Psoas muscle (tissue), 8 donors: ENCODE results near the gene HMCN2. TPM values are rescaled to one million over a fixed set of nuclear protein-coding genes. Genes with fewer than 3 reads are reported as not detected.

Experiments used
- ATAC-seq, 4 donors: fragments of 200-7000 bp; cut with Tn5 transposase; one replicate each; pipeline ENCODE4 v1.9.1; 2020; ENCODE audit warnings: moderate library complexity in 3 of 4, mild to moderate bottlenecking in 2 of 4
- DNase-seq, 2 donors: peaks; one replicate each; pipeline ENCODE4 v3.0.0-alpha.2; 2020
- H3K27ac ChIP-seq: fragments of 200-600 bp; one replicate; pipeline ENCODE4 v1.8.0; 2022
- H3K27me3 ChIP-seq, 3 donors: fragments of 200-600 bp in 1 of 3; one replicate each; pipeline versions ENCODE4 v1.6.1 to v1.8.0; 2013 to 2022; ENCODE audit warnings: low read length in 2 of 3, mild to moderate bottlenecking in 2 of 3, moderate library complexity in 1 of 3; ENCODE audit not compliant: insufficient read depth in 3 of 3
- H3K36me3 ChIP-seq, 2 donors: fragments of 200-600 bp in 1 of 2; one replicate each; pipeline versions ENCODE4 v1.6.1 to v1.8.0; 2013 to 2022; ENCODE audit warnings: low read depth in 1 of 2, mild to moderate bottlenecking in 1 of 2, moderate library complexity in 1 of 2; ENCODE audit not compliant: insufficient read depth in 1 of 2
- H3K4me1 ChIP-seq: fragments of 200-600 bp; one replicate; pipeline ENCODE4 v1.8.0; 2022
- H3K4me3 ChIP-seq: fragments of 200-600 bp; one replicate; pipeline ENCODE4 v1.8.0; 2022; ENCODE audit warnings: mild to moderate bottlenecking
- H3K9me3 ChIP-seq: fragments of 200-600 bp; one replicate; pipeline ENCODE4 v1.8.0; 2022
- WGBS, 3 donors: extraction: QIAGEN DNeasy Blood & Tissue Kit; methylation state at CpG; one replicate each; pipeline versions ENCODE4 v1.1.6 to v1.1.7; 2013; 5-methylcytosine and 5-hydroxymethylcytosine counted together
- intact Hi-C, 2 donors: fragments of 100-400 bp; cut with DNase I; formaldehyde crosslinking; loops; one replicate each; pipeline versions ENCODE4 v1.11.0 to v1.14.2; 2022
- polyA plus RNA-seq, 3 donors: library from polyadenylated mRNA; stranded (reverse); fragments of 200-250 nt; gene quantifications; one replicate each; pipeline ENCODE4 v1.2.3, GENCODE V29; 2013
- total RNA-seq, 4 donors: library from RNA; stranded (reverse); fragmentation: NEBNext Ultra II Directional in 2 of 4; extraction: Animal tissue kit (Norgen Biotek cat#: 25700) in 2 of 4; gene quantifications; one replicate each; pipeline versions ENCODE4 v1.2.1 to v1.2.4, GENCODE V29; 2021 to 2023
- TF ChIP-seq, protein P1 (sequence below): fragments of 200-600 bp; IDR thresholded peaks from one replicate; pipeline ENCODE4 v1.8.0; 2022; ENCODE audit warnings: antibody characterized with exemption
- donor health status: healthy with polysubstance abuse.
- donor health status: DM: no; HTN: no; CAD: no; lungs with moderate emphysema.
- donor health status: Bipolar disorder and iron deficiency.
- donor health status: healthy.
- donor health status: DM: yes; HTN: yes; CAD: no.
- donor health status: DM: no; HTN: no; CAD: no.
- donor health status: DM: no; HTN: no; CAD: no.
- donor health status: DM: yes; HTN: yes; CAD: no.

HMCN2 gene
- total and polyA plus RNA-seq, 7 donors, result 3.6 to 13.2 (median 6.7) TPM

DNA sequence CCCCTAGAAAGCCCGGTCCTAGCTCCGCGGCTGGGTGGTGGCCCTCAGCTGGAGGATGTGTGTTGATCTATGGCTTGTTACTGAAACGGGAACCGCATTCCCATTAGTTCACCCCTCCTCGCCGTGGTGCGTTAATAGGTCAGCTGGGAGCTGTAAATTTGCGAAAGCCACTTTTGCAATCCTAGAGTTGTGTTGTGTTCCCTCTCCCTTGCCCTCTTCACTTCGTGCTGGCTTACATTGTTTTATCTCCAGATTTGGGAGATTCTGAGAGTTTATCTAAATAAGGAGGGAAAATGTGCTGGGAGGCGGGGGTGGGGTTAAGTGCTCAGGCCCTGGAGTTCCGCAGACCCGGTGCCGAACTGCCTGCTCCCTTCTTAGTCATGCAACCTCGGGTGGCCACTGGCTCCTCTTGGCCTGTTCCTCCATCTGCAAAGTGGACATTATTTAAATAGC lies 62.8 kb downstream of the HMCN2 start:
- H3K27me3 ChIP-seq, result peaks cover 0 to 74% (median 29%) of the 10 kb centered on the region in 3 donors
- DNase-seq (peak; percentile 64 to 78), ATAC-seq (peak; percentile 47 to 66 (median 56))
- H3K9me3 ChIP-seq, result no peaks in the 10 kb centered on the region
- no peaks in the 10 kb centered on the region for H3K4me1 ChIP-seq
- H3K36me3 ChIP-seq, result no peaks in the 10 kb centered on the region
- TF ChIP-seq, protein P1, sequence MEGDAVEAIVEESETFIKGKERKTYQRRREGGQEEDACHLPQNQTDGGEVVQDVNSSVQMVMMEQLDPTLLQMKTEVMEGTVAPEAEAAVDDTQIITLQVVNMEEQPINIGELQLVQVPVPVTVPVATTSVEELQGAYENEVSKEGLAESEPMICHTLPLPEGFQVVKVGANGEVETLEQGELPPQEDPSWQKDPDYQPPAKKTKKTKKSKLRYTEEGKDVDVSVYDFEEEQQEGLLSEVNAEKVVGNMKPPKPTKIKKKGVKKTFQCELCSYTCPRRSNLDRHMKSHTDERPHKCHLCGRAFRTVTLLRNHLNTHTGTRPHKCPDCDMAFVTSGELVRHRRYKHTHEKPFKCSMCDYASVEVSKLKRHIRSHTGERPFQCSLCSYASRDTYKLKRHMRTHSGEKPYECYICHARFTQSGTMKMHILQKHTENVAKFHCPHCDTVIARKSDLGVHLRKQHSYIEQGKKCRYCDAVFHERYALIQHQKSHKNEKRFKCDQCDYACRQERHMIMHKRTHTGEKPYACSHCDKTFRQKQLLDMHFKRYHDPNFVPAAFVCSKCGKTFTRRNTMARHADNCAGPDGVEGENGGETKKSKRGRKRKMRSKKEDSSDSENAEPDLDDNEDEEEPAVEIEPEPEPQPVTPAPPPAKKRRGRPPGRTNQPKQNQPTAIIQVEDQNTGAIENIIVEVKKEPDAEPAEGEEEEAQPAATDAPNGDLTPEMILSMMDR, result no peak
- intact Hi-C loops, result no loop called here
- no peak overlapping the region for H3K4me3 ChIP-seq
- H3K27ac ChIP-seq, result peak overlapping the region; percentile 50
- 18 to 28% (median 27%) methylated on average over 15 of the region's 15 CpGs for WGBS, 3 donors

DNA sequence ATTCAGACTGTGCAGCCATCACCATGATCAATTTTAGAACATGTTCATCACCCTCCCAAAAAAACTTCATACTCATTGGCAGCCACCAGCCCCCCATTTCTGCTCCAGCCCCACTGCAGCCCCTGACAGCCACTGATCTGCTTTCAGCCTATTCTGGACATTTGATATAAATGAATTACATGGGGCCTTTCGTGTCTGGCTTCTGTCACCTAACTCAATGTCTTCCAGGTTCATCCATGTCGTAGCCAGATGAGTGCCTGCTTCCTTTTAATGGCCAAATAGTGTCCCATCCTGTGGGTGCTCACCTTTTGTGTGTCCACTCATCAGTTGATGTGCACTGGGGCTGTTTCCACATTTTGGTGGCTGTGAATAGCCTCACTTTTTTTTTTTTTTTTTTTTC lies 63.5 kb downstream of the HMCN2 start:
- no peak overlapping the region for H3K27ac ChIP-seq
- no peaks in the 10 kb centered on the region for H3K4me1 ChIP-seq
- H3K27me3 ChIP-seq, result peaks cover 0 to 75% (median 29%) of the 10 kb centered on the region in 3 donors
- WGBS, 3 donors, result 37 to 65% (median 40%) methylated on average over 2 of the region's 2 CpGs
- H3K4me3 ChIP-seq, result no peak overlapping the region
- no peak for DNase-seq
- no peak for ATAC-seq
- TF ChIP-seq, protein P1, result no peak
- H3K9me3 ChIP-seq, result no peaks in the 10 kb centered on the region
- intact Hi-C loops, result no loop called here
- H3K36me3 ChIP-seq, result no peaks in the 10 kb centered on the region

DNA sequence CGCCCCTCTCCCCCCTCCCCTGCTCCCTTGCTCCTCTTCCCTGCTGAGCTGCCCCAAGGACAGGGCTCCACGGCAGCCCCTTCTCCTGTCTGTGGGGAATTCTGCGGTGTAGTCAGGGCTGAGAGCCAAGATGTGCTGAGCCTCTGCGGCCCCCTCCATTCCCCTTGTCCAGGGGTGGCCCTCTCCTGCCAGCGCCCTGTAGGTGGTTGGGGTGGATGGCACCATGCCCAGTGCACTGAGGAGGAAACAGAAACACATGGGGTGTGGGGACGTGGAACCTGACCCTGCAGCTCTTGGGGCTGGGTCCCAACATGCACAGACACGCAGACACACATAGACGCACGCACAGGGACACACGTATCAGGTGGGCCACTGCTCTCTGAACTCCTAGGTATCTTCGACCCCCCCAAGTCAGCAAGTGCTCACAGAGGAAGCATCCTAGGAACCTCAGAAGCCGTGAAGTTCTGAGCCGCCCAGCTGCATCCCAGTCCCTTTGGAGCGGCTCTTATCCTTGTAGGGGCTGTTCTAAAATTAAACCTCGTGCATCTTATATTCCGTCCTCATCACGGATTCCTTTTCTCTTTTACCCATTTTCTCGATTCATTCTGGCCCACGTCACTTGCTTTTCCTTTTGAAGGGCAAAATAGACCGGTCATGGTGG lies 64.8 kb downstream of the HMCN2 start:
- no peak overlapping the region for H3K4me3 ChIP-seq
- DNase-seq (no peak), ATAC-seq (no peak)
- intact Hi-C loops, result no loop called here
- no peaks in the 10 kb centered on the region for H3K36me3 ChIP-seq
- no peak overlapping the region for H3K27ac ChIP-seq
- H3K27me3 ChIP-seq, result peaks cover 0 to 68% (median 26%) of the 10 kb centered on the region in 3 donors
- 34 to 43% (median 43%) methylated on average over 20 of the region's 20 CpGs for WGBS, 3 donors
- no peaks in the 10 kb centered on the region for H3K9me3 ChIP-seq
- TF ChIP-seq, protein P1, result no peak
- no peaks in the 10 kb centered on the region for H3K4me1 ChIP-seq

DNA sequence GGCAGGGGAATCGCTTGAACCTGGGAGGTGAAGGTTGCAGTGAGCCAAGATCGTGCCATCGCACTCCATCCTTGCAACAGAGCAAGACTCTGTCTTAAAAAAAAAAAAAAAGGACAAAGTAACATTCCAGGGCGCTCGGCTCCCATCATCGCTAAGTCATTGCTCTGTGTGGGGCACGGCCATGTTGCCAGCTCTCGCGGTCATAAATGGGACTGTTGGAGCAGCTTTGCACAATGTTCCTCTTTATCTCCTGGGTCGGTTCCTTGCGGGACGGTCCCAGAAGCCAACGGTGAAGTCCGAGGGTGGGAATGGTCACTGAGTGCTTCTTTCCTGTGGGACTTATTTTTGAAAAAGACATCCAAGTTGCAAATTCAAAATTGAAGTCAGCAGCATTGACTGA lies 65.5 kb downstream of the HMCN2 start:
- H3K4me3 ChIP-seq, result no peak overlapping the region
- H3K27me3 ChIP-seq, result peaks cover 0 to 68% (median 23%) of the 10 kb centered on the region in 3 donors
- DNase-seq, result peak in 1 of 2 donors; percentile 61
- WGBS, 3 donors, result 43 to 54% (median 44%) methylated on average over 14 of the region's 14 CpGs
- peak overlapping the region; percentile 46 for H3K27ac ChIP-seq
- TF ChIP-seq, protein P1, result no peak
- H3K36me3 ChIP-seq, result no peaks in the 10 kb centered on the region
- no peak for ATAC-seq
- no peaks in the 10 kb centered on the region for H3K4me1 ChIP-seq
- intact Hi-C loops, result no loop called here
- H3K9me3 ChIP-seq, result no peaks in the 10 kb centered on the region
